H9 (cell line): Measurements from ENCODE around the gene SIL1. TPM values are rescaled to one million over a fixed set of nuclear protein-coding genes. Genes with fewer than 3 reads are reported as not detected.

ENCODE experiments used
- DNase-seq: peaks from one replicate; pipeline ENCODE4 v3.0.0-alpha.2; 2017
- H2AFZ ChIP-seq: one replicate; pipeline ENCODE4 v1.6.1; 2013; ENCODE audit warnings: mild to moderate bottlenecking, low read length, control low read depth, moderate library complexity
- H2AK5ac ChIP-seq: 2 replicates; pipeline ENCODE4 v1.6.1; 2013; ENCODE audit warnings: low read length, control low read depth, mixed read lengths; ENCODE audit not compliant: insufficient read length
- H2BK120ac ChIP-seq: one replicate; pipeline ENCODE4 v1.6.1; 2013; ENCODE audit warnings: low read depth, mild to moderate bottlenecking, low read length, control low read depth, inconsistent platforms; ENCODE audit not compliant: poor library complexity, severe bottlenecking
- H2BK12ac ChIP-seq: 2 replicates; pipeline ENCODE4 v1.6.1; 2013; ENCODE audit warnings: low read length, control low read depth, mixed read lengths, low read depth; ENCODE audit not compliant: insufficient read length
- H2BK15ac ChIP-seq: 2 replicates; pipeline ENCODE4 v1.6.1; 2013; ENCODE audit warnings: low read depth, low read length, control low read depth
- H2BK20ac ChIP-seq: one replicate; pipeline ENCODE4 v1.6.1; 2013; ENCODE audit warnings: low read depth, mild to moderate bottlenecking, low read length, control low read depth, inconsistent platforms; ENCODE audit not compliant: poor library complexity, severe bottlenecking
- H2BK5ac ChIP-seq: 2 replicates; pipeline ENCODE4 v1.6.1; 2013; ENCODE audit warnings: low read length, control low read depth, mixed read lengths; ENCODE audit not compliant: insufficient read length
- H3K14ac ChIP-seq: 2 replicates; pipeline ENCODE4 v1.6.1; 2013; ENCODE audit warnings: low read length, control low read depth; ENCODE audit not compliant: insufficient read depth
- H3K18ac ChIP-seq: 2 replicates; pipeline ENCODE4 v1.6.1; 2013; ENCODE audit warnings: low read depth, mild to moderate bottlenecking, mixed read lengths, low read length, control low read depth; ENCODE audit not compliant: insufficient read length
- H3K23ac ChIP-seq: 2 replicates; pipeline ENCODE4 v1.6.1; 2013; ENCODE audit warnings: low read length, control low read depth, mixed read lengths, low read depth; ENCODE audit not compliant: insufficient read length
- H3K23me2 ChIP-seq: 2 replicates; pipeline ENCODE4 v1.6.1; 2013; ENCODE audit warnings: low read depth, mild to moderate bottlenecking, mixed read lengths, low read length, control low read depth; ENCODE audit not compliant: insufficient read length, poor library complexity, severe bottlenecking
- H3K27ac ChIP-seq: 2 replicates; pipeline ENCODE4 v1.5.1; 2013; ENCODE audit warnings: low read length, control low read depth, mixed read lengths, low read depth; ENCODE audit not compliant: insufficient read length
- H3K27me3 ChIP-seq: 2 replicates; pipeline ENCODE4 v1.6.1; 2013; ENCODE audit warnings: low read length, control low read depth, inconsistent platforms; ENCODE audit not compliant: insufficient read depth
- H3K4ac ChIP-seq: 2 replicates; pipeline ENCODE4 v1.6.1; 2013; ENCODE audit warnings: low read depth, mild to moderate bottlenecking, control low read depth, inconsistent platforms, low read length, moderate library complexity
- H3K4me1 ChIP-seq: 2 replicates; pipeline ENCODE4 v1.6.1; 2013; ENCODE audit warnings: low read length, control low read depth, inconsistent platforms; ENCODE audit not compliant: insufficient read depth
- H3K4me2 ChIP-seq: 2 replicates; pipeline ENCODE4 v1.6.1; 2013; ENCODE audit warnings: low read length, control low read depth, mixed read lengths; ENCODE audit not compliant: insufficient read length, insufficient read depth
- H3K56ac ChIP-seq: 2 replicates; pipeline ENCODE4 v1.6.1; 2013; ENCODE audit warnings: low read depth, mild to moderate bottlenecking, mixed read lengths, low read length, control low read depth; ENCODE audit not compliant: insufficient read length
- H3K79me1 ChIP-seq: 2 replicates; pipeline ENCODE4 v1.6.1; 2013; ENCODE audit warnings: low read depth, mild to moderate bottlenecking, moderate library complexity, low read length, control low read depth, inconsistent platforms; ENCODE audit not compliant: insufficient read depth, poor library complexity, severe bottlenecking
- H3K79me2 ChIP-seq: 2 replicates; pipeline ENCODE4 v1.6.1; 2013; ENCODE audit warnings: low read length, control low read depth, inconsistent platforms; ENCODE audit not compliant: insufficient read depth
- H3K9ac ChIP-seq: 2 replicates; pipeline ENCODE4 v1.6.1; 2013; ENCODE audit warnings: low read length, control low read depth, mixed read lengths; ENCODE audit not compliant: insufficient read length; ENCODE audit errors: extremely low read depth
- H3K9me3 ChIP-seq: one replicate; pipeline ENCODE4 v1.6.1; 2013; ENCODE audit warnings: low read depth, low read length, inconsistent platforms; ENCODE audit not compliant: control insufficient read depth
- H3T11ph ChIP-seq: one replicate; pipeline ENCODE4 v1.6.1; 2013; ENCODE audit warnings: mild to moderate bottlenecking, low read length, control low read depth, inconsistent platforms
- H4K20me1 ChIP-seq: one replicate; pipeline ENCODE4 v1.6.1; 2013; ENCODE audit not compliant: control insufficient read depth, insufficient read length, insufficient read depth
- H4K5ac ChIP-seq: 2 replicates; pipeline ENCODE4 v1.6.1; 2013; ENCODE audit warnings: low read depth, mild to moderate bottlenecking, mixed read lengths, low read length, control low read depth; ENCODE audit not compliant: insufficient read length
- H4K8ac ChIP-seq: replicated peaks from 2 replicates; pipeline ENCODE4 v1.6.1; 2013; ENCODE audit warnings: low read length, control low read depth, mixed read lengths, low read depth; ENCODE audit not compliant: insufficient read length
- H4K91ac ChIP-seq: 2 replicates; pipeline ENCODE4 v1.6.1; 2013; ENCODE audit warnings: low read depth, mild to moderate bottlenecking, moderate library complexity, mixed read lengths, low read length, control low read depth; ENCODE audit not compliant: insufficient read length
- H3K27ac Mint-ChIP-seq, 3 experiments: 2 replicates in 2 of 3; 3 replicates in 1 of 3; pipeline ENCODE4 v1.8.0; 2020 to 2021; ENCODE audit warnings: mixed read lengths in 3 of 3, mild to moderate bottlenecking in 1 of 3, moderate library complexity in 1 of 3
- H3K27me3 Mint-ChIP-seq: 2 replicates; pipeline ENCODE4 v1.8.0; 2021; ENCODE audit warnings: low read depth, mild to moderate bottlenecking, moderate library complexity, mixed read lengths
- H3K36me3 Mint-ChIP-seq, 3 experiments: 2 replicates in 2 of 3; 3 replicates in 1 of 3; pipeline ENCODE4 v1.8.0; 2020 to 2021; ENCODE audit warnings: low read depth in 3 of 3, mixed read lengths in 3 of 3; ENCODE audit not compliant: insufficient read depth in 1 of 3
- H3K4me1 Mint-ChIP-seq, 2 experiments: 2 replicates each; pipeline ENCODE4 v1.8.0; 2020; ENCODE audit warnings: mixed read lengths in 2 of 2
- H3K4me3 Mint-ChIP-seq, 2 experiments: 2 replicates in 1 of 2; 3 replicates in 1 of 2; pipeline ENCODE4 v1.8.0; 2020 to 2021; ENCODE audit warnings: mild to moderate bottlenecking in 2 of 2, mixed read lengths in 2 of 2, moderate library complexity in 1 of 2
- H3K9me3 Mint-ChIP-seq, 2 experiments: 2 replicates in 1 of 2; 3 replicates in 1 of 2; pipeline ENCODE4 v1.8.0; 2020; ENCODE audit warnings: mild to moderate bottlenecking in 2 of 2, mixed read lengths in 2 of 2, moderate library complexity in 1 of 2
- CTCF ChIP-seq: fragments of 200-600 bp; sonication (generic); conservative IDR thresholded peaks from 3 replicates; pipeline ENCODE4 v1.8.0; 2021; ENCODE audit warnings: antibody characterized with exemption, mild to moderate bottlenecking
- WGBS: extraction: QIAGEN DNeasy Blood & Tissue Kit; methylation state at CpG from one replicate; pipeline ENCODE4 v1.1.7; 2013; ENCODE audit warnings: missing lambda C conversion rate, low lambda C conversion rate, mixed read lengths; ENCODE audit not compliant: insufficient read length; ENCODE audit errors: extremely low coverage; 5-methylcytosine and 5-hydroxymethylcytosine counted together
- total RNA-seq: library from RNA; stranded (reverse); gene quantifications from 2 replicates; pipeline ENCODE4 v1.2.1, GENCODE V29; 2021

Gene SIL1
- total RNA-seq, 1 experiment from 2014 or later: 10.6 TPM

GRCh38 chr5:139043157-139043905, 154.8 kb downstream of the SIL1 start:
- Mint-ChIP-seq H3K4me1 (0 out of 4 replicates have a peak, but pooled peaks cover 0 to 3% of the 10 kb centered on the region in 2 experiments), H3K4me3 (no peak overlapping the region), H3K27me3 (no peaks in the 10 kb centered on the region), H3K36me3 (no peaks in the 10 kb centered on the region), H3K27ac (no peak overlapping the region), H3K9me3 (no peaks in the 10 kb centered on the region)
- no peak overlapping the region for H2AFZ ChIP-seq
- no peaks in the 10 kb centered on the region for H3K79me1 ChIP-seq
- H3K23me2 ChIP-seq: no peaks in the 10 kb centered on the region
- no peak overlapping the region for H3K23ac ChIP-seq
- no peak overlapping the region for H2BK15ac ChIP-seq
- no CpG with 5 or more reads among the region's 4 CpGs for WGBS
- no peak overlapping the region for H3K18ac ChIP-seq
- H3K4me2 ChIP-seq: no peak overlapping the region
- H3K9me3 ChIP-seq: no peaks in the 10 kb centered on the region
- no peak overlapping the region for H2BK20ac ChIP-seq
- H3K4ac ChIP-seq: no peak overlapping the region
- H4K8ac ChIP-seq: no peak overlapping the region
- no peak overlapping the region for H3K56ac ChIP-seq
- no peak overlapping the region for H4K5ac ChIP-seq
- no peak overlapping the region for H3T11ph ChIP-seq
- no peak for TF ChIP-seq CTCF
- H4K91ac ChIP-seq: no peak overlapping the region
- no peaks in the 10 kb centered on the region for H4K20me1 ChIP-seq
- H2BK120ac ChIP-seq: no peak overlapping the region
- H3K27me3 ChIP-seq: no peaks in the 10 kb centered on the region
- no peak overlapping the region for H2BK5ac ChIP-seq
- no peaks in the 10 kb centered on the region for H3K79me2 ChIP-seq
- H3K14ac ChIP-seq: no peak overlapping the region
- no peak for DNase-seq
- H3K9ac ChIP-seq: no peak overlapping the region
- no peaks in the 10 kb centered on the region for H3K4me1 ChIP-seq
- H3K27ac ChIP-seq: no peak overlapping the region
- H2AK5ac ChIP-seq: no peak overlapping the region
- no peak overlapping the region for H2BK12ac ChIP-seq
